HEK293 (cell line): Measurements from ENCODE around the gene BMPR2.
"Not testable (repeated sequence)": the region's sequence is repeated elsewhere in the genome, so short reads cannot be mapped to it uniquely, and the experiment has no call there.

Experiments used
- KLF10 ChIP-seq: fragments of 450-650 bp; IDR thresholded peaks from 2 replicates; pipeline ENCODE4 v1.5.1; 2018; ENCODE audit warnings: missing biosample characterization, mild to moderate bottlenecking, missing genetic modification characterization
- ZEB2 ChIP-seq: fragments of 450-650 bp; formaldehyde crosslinking; IDR thresholded peaks from 2 replicates; pipeline ENCODE4 v1.5.1; 2016; ENCODE audit warnings: missing biosample characterization, missing genetic modification characterization
- ZFP69B ChIP-seq: fragments of 450-650 bp; formaldehyde crosslinking; IDR thresholded peaks from 2 replicates; pipeline ENCODE4 v1.5.1; 2016; ENCODE audit warnings: missing biosample characterization, missing genetic modification characterization
- ZNF274 ChIP-seq, 2 experiments: fragments of 200-500 bp in 1 of 2; fragments of 450-650 bp in 1 of 2; sonication (Bioruptor generic) in 1 of 2; formaldehyde crosslinking in 1 of 2; IDR thresholded peaks; 2 replicates each; pipeline versions ENCODE4 v1.5.1 to v1.6.1; 2014 to 2016; ENCODE audit warnings: borderline replicate concordance in 1 of 2, inconsistent platforms in 1 of 2, low read length in 1 of 2, missing biosample characterization in 1 of 2, missing genetic modification characterization in 1 of 2
- ZNF324 ChIP-seq: fragments of 450-650 bp; formaldehyde crosslinking; IDR thresholded peaks from 2 replicates; pipeline ENCODE4 v1.5.1; 2016; ENCODE audit warnings: missing biosample characterization, missing genetic modification characterization
- ZNF514 ChIP-seq: fragments of 450-650 bp; formaldehyde crosslinking; IDR thresholded peaks from 2 replicates; pipeline ENCODE4 v1.5.1; 2016; ENCODE audit warnings: missing biosample characterization, missing genetic modification characterization
- ZNF561 ChIP-seq: fragments of 450-650 bp; IDR thresholded peaks from 2 replicates; pipeline ENCODE4 v1.5.1; 2018; ENCODE audit warnings: missing biosample characterization, missing genetic modification characterization, borderline replicate concordance
- ZNF791 ChIP-seq: fragments of 450-650 bp; formaldehyde crosslinking; IDR thresholded peaks from 2 replicates; pipeline ENCODE4 v1.5.1; 2016; ENCODE audit warnings: missing biosample characterization, missing genetic modification characterization
- TF ChIP-seq, protein P1 (sequence below): fragments of 450-650 bp; formaldehyde crosslinking; IDR thresholded peaks from 2 replicates; pipeline ENCODE4 v1.5.1; 2016; ENCODE audit warnings: missing biosample characterization, missing genetic modification characterization
- TF ChIP-seq, protein P2 (sequence below): fragments of 450-650 bp; formaldehyde crosslinking; IDR thresholded peaks from 2 replicates; pipeline ENCODE4; 2016; ENCODE audit warnings: missing biosample characterization, missing genetic modification characterization
- TF ChIP-seq, protein P3 (sequence below): fragments of 450-650 bp; formaldehyde crosslinking; IDR thresholded peaks from 2 replicates; pipeline ENCODE4 v1.5.1; 2016; ENCODE audit warnings: missing biosample characterization, missing genetic modification characterization
- TF ChIP-seq, protein P4 (sequence below): fragments of 450-650 bp; formaldehyde crosslinking; IDR thresholded peaks from 2 replicates; pipeline ENCODE4 v1.5.1; 2016; ENCODE audit warnings: missing biosample characterization, missing genetic modification characterization
- TF ChIP-seq, protein P5 (sequence below): fragments of 450-650 bp; formaldehyde crosslinking; IDR thresholded peaks from 2 replicates; pipeline ENCODE4 v1.5.1; 2016; ENCODE audit warnings: missing biosample characterization, missing genetic modification characterization

DNA sequence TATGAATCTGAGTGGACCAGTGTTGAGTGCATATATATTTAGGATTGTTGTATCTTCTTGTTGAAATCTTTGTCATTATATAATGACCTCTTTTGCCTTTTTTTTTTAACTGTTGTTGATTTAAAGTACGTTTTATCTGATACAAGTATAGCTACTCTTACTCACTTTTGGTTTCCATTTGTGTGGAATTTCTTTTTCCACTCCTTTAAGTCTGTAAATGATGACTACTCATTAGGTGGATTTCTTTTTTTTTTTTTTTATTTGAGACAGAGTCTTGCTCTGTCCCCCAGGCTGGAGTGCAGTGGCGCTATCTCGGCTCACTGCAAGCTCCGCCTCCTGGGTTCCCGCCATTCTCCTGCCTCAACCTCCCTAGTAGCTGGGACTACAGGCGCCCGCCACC, 206.7 kb downstream of the BMPR2 start:
- TF ChIP-seq, protein P1, sequence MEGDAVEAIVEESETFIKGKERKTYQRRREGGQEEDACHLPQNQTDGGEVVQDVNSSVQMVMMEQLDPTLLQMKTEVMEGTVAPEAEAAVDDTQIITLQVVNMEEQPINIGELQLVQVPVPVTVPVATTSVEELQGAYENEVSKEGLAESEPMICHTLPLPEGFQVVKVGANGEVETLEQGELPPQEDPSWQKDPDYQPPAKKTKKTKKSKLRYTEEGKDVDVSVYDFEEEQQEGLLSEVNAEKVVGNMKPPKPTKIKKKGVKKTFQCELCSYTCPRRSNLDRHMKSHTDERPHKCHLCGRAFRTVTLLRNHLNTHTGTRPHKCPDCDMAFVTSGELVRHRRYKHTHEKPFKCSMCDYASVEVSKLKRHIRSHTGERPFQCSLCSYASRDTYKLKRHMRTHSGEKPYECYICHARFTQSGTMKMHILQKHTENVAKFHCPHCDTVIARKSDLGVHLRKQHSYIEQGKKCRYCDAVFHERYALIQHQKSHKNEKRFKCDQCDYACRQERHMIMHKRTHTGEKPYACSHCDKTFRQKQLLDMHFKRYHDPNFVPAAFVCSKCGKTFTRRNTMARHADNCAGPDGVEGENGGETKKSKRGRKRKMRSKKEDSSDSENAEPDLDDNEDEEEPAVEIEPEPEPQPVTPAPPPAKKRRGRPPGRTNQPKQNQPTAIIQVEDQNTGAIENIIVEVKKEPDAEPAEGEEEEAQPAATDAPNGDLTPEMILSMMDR = not testable (repeated sequence)
- TF ChIP-seq, protein P2, sequence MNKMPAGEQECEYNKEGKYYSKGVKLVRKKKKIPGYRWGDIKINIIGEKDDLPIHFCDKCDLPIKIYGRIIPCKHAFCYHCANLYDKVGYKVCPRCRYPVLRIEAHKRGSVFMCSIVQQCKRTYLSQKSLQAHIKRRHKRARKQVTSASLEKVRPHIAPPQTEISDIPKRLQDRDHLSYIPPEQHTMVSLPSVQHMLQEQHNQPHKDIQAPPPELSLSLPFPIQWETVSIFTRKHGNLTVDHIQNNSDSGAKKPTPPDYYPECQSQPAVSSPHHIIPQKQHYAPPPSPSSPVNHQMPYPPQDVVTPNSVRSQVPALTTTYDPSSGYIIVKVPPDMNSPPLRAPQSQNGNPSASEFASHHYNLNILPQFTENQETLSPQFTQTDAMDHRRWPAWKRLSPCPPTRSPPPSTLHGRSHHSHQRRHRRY (tag by site-specific recombination) = not testable (repeated sequence)
- not testable (repeated sequence) for TF ChIP-seq ZFP69B (tag by site-specific recombination); ZNF561 (tag by site-specific recombination); ZNF791; ZNF274 (IDR thresholded peaks at IDR 0.05; ENCODE audit: low read length); ZNF274 (tag by site-specific recombination; IDR thresholded peaks at IDR 0.05; ENCODE audit: borderline replicate concordance); ZNF514 (tag by site-specific recombination); KLF10 (tag by site-specific recombination); ZNF324 (tag by site-specific recombination); ZEB2
- TF ChIP-seq, protein P3, sequence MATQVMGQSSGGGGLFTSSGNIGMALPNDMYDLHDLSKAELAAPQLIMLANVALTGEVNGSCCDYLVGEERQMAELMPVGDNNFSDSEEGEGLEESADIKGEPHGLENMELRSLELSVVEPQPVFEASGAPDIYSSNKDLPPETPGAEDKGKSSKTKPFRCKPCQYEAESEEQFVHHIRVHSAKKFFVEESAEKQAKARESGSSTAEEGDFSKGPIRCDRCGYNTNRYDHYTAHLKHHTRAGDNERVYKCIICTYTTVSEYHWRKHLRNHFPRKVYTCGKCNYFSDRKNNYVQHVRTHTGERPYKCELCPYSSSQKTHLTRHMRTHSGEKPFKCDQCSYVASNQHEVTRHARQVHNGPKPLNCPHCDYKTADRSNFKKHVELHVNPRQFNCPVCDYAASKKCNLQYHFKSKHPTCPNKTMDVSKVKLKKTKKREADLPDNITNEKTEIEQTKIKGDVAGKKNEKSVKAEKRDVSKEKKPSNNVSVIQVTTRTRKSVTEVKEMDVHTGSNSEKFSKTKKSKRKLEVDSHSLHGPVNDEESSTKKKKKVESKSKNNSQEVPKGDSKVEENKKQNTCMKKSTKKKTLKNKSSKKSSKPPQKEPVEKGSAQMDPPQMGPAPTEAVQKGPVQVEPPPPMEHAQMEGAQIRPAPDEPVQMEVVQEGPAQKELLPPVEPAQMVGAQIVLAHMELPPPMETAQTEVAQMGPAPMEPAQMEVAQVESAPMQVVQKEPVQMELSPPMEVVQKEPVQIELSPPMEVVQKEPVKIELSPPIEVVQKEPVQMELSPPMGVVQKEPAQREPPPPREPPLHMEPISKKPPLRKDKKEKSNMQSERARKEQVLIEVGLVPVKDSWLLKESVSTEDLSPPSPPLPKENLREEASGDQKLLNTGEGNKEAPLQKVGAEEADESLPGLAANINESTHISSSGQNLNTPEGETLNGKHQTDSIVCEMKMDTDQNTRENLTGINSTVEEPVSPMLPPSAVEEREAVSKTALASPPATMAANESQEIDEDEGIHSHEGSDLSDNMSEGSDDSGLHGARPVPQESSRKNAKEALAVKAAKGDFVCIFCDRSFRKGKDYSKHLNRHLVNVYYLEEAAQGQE = not testable (repeated sequence)
- TF ChIP-seq, protein P4, sequence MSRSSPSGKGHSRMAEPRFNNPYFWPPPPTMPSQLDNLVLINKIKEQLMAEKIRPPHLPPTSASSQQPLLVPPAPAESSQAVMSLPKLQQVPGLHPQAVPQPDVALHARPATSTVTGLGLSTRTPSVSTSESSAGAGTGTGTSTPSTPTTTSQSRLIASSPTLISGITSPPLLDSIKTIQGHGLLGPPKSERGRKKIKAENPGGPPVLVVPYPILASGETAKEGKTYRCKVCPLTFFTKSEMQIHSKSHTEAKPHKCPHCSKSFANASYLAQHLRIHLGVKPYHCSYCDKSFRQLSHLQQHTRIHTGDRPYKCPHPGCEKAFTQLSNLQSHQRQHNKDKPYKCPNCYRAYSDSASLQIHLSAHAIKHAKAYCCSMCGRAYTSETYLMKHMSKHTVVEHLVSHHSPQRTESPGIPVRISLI (tag by site-specific recombination) = not testable (repeated sequence)
- TF ChIP-seq, protein P5, sequence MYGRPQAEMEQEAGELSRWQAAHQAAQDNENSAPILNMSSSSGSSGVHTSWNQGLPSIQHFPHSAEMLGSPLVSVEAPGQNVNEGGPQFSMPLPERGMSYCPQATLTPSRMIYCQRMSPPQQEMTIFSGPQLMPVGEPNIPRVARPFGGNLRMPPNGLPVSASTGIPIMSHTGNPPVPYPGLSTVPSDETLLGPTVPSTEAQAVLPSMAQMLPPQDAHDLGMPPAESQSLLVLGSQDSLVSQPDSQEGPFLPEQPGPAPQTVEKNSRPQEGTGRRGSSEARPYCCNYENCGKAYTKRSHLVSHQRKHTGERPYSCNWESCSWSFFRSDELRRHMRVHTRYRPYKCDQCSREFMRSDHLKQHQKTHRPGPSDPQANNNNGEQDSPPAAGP (tag by site-specific recombination) = not testable (repeated sequence)
